B cell (primary cell): ENCODE results near the gene PATZ1. TPM values are rescaled to one million over a fixed set of nuclear protein-coding genes. Genes with fewer than 3 reads are reported as not detected.

Source experiments
- ATAC-seq: fragments of 200-7000 bp; cut with Tn5 transposase; one replicate; pipeline ENCODE4 v1.10.0; 2021; ENCODE audit warnings: low read depth, mild to moderate bottlenecking, moderate number of reproducible peaks, moderate library complexity
- CTCF ChIA-PET: fragments of 350-600 bp; sonication (Branson Sonifier 250); formaldehyde crosslinking; loops from one replicate; lab custom pipeline; 2021; ENCODE audit warnings: antibody characterized with exemption, inconsistent platforms; lab: Charles Lee
- POLR2A ChIA-PET: fragments of 350-600 bp; sonication (Branson Sonifier 250); formaldehyde crosslinking; loops from one replicate; lab custom pipeline; 2021; ENCODE audit warnings: antibody characterized with exemption; lab: Charles Lee
- DNase-seq: peaks from one replicate; pipeline ENCODE4 v3.0.0; 2013
- H2AFZ ChIP-seq: 2 replicates; pipeline ENCODE4 v1.6.1; 2012; ENCODE audit warnings: mild to moderate bottlenecking, low read depth, low read length; ENCODE audit not compliant: insufficient read depth, poor library complexity, severe bottlenecking
- H3K27ac ChIP-seq, 2 donors: 1 replicate in 1 of 2; 2 replicates in 1 of 2; pipeline ENCODE4 v1.5.1; 2012 to 2013; ENCODE audit warnings: low read length in 2 of 2, mild to moderate bottlenecking in 2 of 2, moderate library complexity in 1 of 2
- H3K27me3 ChIP-seq, 4 experiments: fragments of 200-600 bp in 1 of 4; sonication (generic) in 1 of 4; replicated peaks in 1 of 4; 1 replicate in 2 of 4; 2 replicates in 2 of 4; pipeline versions ENCODE4 v1.6.1 to v1.7.0; 2013 to 2016; ENCODE audit warnings: low read length in 3 of 4, mild to moderate bottlenecking in 2 of 4, mixed read lengths in 1 of 4, moderate library complexity in 1 of 4; ENCODE audit not compliant: insufficient read depth in 4 of 4, control insufficient read depth in 3 of 4; ENCODE audit errors: control extremely low read depth in 1 of 4
- H3K36me3 ChIP-seq, 2 experiments: replicated peaks in 1 of 2; 1 replicate in 1 of 2; 2 replicates in 1 of 2; pipeline versions ENCODE4 v1.6.1 to v1.7.1; 2013; ENCODE audit warnings: low read length in 1 of 2; ENCODE audit not compliant: insufficient read depth in 2 of 2, control insufficient read depth in 1 of 2; ENCODE audit errors: control extremely low read depth in 1 of 2, extremely low read depth in 1 of 2
- H3K4me1 ChIP-seq, 2 donors: fragments of 200-600 bp in 1 of 2; sonication (generic) in 1 of 2; 1 replicate in 1 of 2; 2 replicates in 1 of 2; pipeline versions ENCODE4 v1.5.1 to v1.6.1; 2013 to 2017; ENCODE audit warnings: low read length in 2 of 2; ENCODE audit not compliant: control insufficient read depth in 2 of 2, insufficient read depth in 2 of 2
- H3K4me2 ChIP-seq: replicated peaks from 2 replicates; pipeline ENCODE3; 2012; ENCODE audit warnings: mild to moderate bottlenecking, low read depth, low read length; ENCODE audit not compliant: poor library complexity, severe bottlenecking
- H3K4me3 ChIP-seq, 5 experiments: fragments of 200-600 bp in 1 of 5; sonication (generic) in 1 of 5; 1 replicate in 3 of 5; 2 replicates in 2 of 5; pipeline versions ENCODE4 v1.5.1 to v1.7.0; 2011 to 2016; ENCODE audit warnings: low read length in 4 of 5, mild to moderate bottlenecking in 4 of 5, low read depth in 2 of 5, control low read depth in 1 of 5, moderate library complexity in 1 of 5; ENCODE audit not compliant: insufficient read depth in 1 of 5; ENCODE audit errors: control extremely low read depth in 1 of 5, extremely low read depth in 1 of 5
- H3K79me2 ChIP-seq: fragments of 200-600 bp; sonication (generic); one replicate; pipeline ENCODE4 v1.6.0; 2016; ENCODE audit warnings: low read length; ENCODE audit not compliant: control insufficient read depth, insufficient read depth
- H3K9ac ChIP-seq: fragments of 200-600 bp; sonication (generic); 2 replicates; pipeline ENCODE4 v1.6.1; 2017; ENCODE audit warnings: mild to moderate bottlenecking, low read length, moderate library complexity
- H3K9me3 ChIP-seq, 3 donors: one replicate each; pipeline versions ENCODE4 v1.6.1 to v1.7.1; 2013; ENCODE audit warnings: low read length in 2 of 3; ENCODE audit not compliant: control insufficient read depth in 2 of 3, insufficient read depth in 1 of 3; ENCODE audit errors: control extremely low read depth in 1 of 3
- H4K20me1 ChIP-seq: 2 replicates; pipeline ENCODE4 v1.6.0; 2012; ENCODE audit warnings: mild to moderate bottlenecking, low read length; ENCODE audit not compliant: insufficient read depth, control insufficient read depth, poor library complexity, severe bottlenecking
- H3K27ac Mint-ChIP-seq: one replicate; pipeline ENCODE4 v1.8.0; 2021; ENCODE audit warnings: mixed read lengths
- H3K27me3 Mint-ChIP-seq: one replicate; pipeline ENCODE4 v1.8.0; 2021; ENCODE audit warnings: mixed read lengths
- H3K4me1 Mint-ChIP-seq: one replicate; pipeline ENCODE4 v1.8.0; 2021; ENCODE audit warnings: mixed read lengths
- H3K4me3 Mint-ChIP-seq: one replicate; pipeline ENCODE4 v1.8.0; 2021; ENCODE audit warnings: mixed read lengths
- H3K9me3 Mint-ChIP-seq: one replicate; pipeline ENCODE4 v1.8.0; 2022; ENCODE audit warnings: mixed read lengths; ENCODE audit not compliant: insufficient read depth
- CTCF ChIP-seq: fragments of 200-600 bp; IDR thresholded peaks from one replicate; pipeline ENCODE4 v1.8.0; 2022; ENCODE audit warnings: antibody characterized with exemption, mild to moderate bottlenecking
- EZH2 ChIP-seq: IDR thresholded peaks from 2 replicates; pipeline ENCODE4 v1.6.1; 2012; ENCODE audit warnings: borderline replicate concordance, low read depth, mild to moderate bottlenecking, moderate library complexity, low read length; ENCODE audit not compliant: insufficient read depth, poor library complexity, severe bottlenecking
- WGBS: methylation state at CpG from one replicate; pipeline ENCODE4 v1.1.5; 2013; ENCODE audit warnings: missing lambda C conversion rate; ENCODE audit not compliant: insufficient coverage; 5-methylcytosine and 5-hydroxymethylcytosine counted together
- intact Hi-C: fragments of 100-400 bp; cut with micrococcal nuclease; formaldehyde crosslinking; loops from one replicate; pipeline ENCODE4 v1.10.0; 2022
- polyA plus RNA-seq: library from polyadenylated mRNA; depleted of rRNA; stranded (reverse); fragments of >200 nt; gene quantifications from 2 replicates; pipeline ENCODE4 v1.2.3, GENCODE V29; 2012
- total RNA-seq, 2 donors: library from RNA; stranded (reverse); fragments of 120-200 nt in 1 of 2; gene quantifications; 1 replicate in 1 of 2; 2 replicates in 1 of 2; pipeline versions ENCODE4 v1.2.3 to v1.2.4, GENCODE V29; 2013 to 2022

The PATZ1 gene
- total and polyA plus RNA-seq, 2 donors (not counting 1 experiment from before 2014, with no cell fraction given), result 35.1 to 47.4 TPM

- H3K27me3 Mint-ChIP-seq, result no peaks in the 10 kb centered on the region
- peak overlapping the region; percentile 72 to 99 (median 95) for H3K4me3 ChIP-seq
- H3K4me1 Mint-ChIP-seq, result peaks cover 67% of the 10 kb centered on the region
- peak overlapping the region; percentile 97 for H3K4me3 Mint-ChIP-seq
- peak overlapping the region; percentile 100 for H3K27ac Mint-ChIP-seq
- no peaks in the 10 kb centered on the region for H4K20me1 ChIP-seq
- ChIA-PET POLR2A (interaction anchor here (0.6 to 2.6 kb wide), 15 partner anchors 8 to 322 kb away, joined by 3 to 18 read pairs (median 5); partner anchors contain the start of genes MORC2, PATZ1, RNF185 and TUG1), CTCF (interaction anchor here (0.6 to 18.7 kb wide), 5 partner anchors 19 to 1212 kb away, joined by 4 to 208 read pairs (median 17); partner anchors contain the start of genes LIMK2 and PATZ1)
- H3K9ac ChIP-seq, result peak overlapping the region; percentile 99
- H3K9me3 Mint-ChIP-seq, result no peaks in the 10 kb centered on the region
- peaks cover 68 to 76% of the 10 kb centered on the region in 2 donors for H3K4me1 ChIP-seq
- H3K9me3 ChIP-seq, result no peaks in the 10 kb centered on the region
- peak; percentile 88 for ATAC-seq
- peaks cover 72% of the 10 kb centered on the region for H3K79me2 ChIP-seq
- intact Hi-C loops, result loop anchor here (1.0 to 5.0 kb wide), 9 partner anchors 55 to 868 kb away; partner anchors contain the start of genes DEPDC5, LIMK2, PES1 and PRR14L
- peaks cover 3 to 30% of the 10 kb centered on the region in 2 experiments for H3K36me3 ChIP-seq
- peak overlapping the region; percentile 99 to 100 for H3K27ac ChIP-seq
- peak; percentile 97 for DNase-seq
- H3K4me2 ChIP-seq, result peak overlapping the region; percentile 97
- no peaks in the 10 kb centered on the region for H3K27me3 ChIP-seq
- no peak for TF ChIP-seq EZH2
- TF ChIP-seq CTCF, result no peak
- peak overlapping the region; percentile 65 for H2AFZ ChIP-seq
- WGBS, result under 1% methylated on average over 87 of the region's 95 CpGs
Observed at GRCh38 chr22:31290494-31291471, 55.4 kb downstream of the PATZ1 start.
